IgD-negative memory B cell (primary cell): ENCODE data around the gene LMNTD2. TPM values are rescaled to one million over a fixed set of nuclear protein-coding genes. Genes with fewer than 3 reads are reported as not detected.

Experiments
- H3K27ac Mint-ChIP-seq, 3 donors: one replicate each; pipeline ENCODE4 v1.8.0; 2020 to 2022; ENCODE audit warnings: mild to moderate bottlenecking in 3 of 3, mixed read lengths in 3 of 3, moderate library complexity in 1 of 3
- H3K27me3 Mint-ChIP-seq: one replicate; pipeline ENCODE4 v1.8.0; 2021; ENCODE audit warnings: mixed read lengths
- H3K36me3 Mint-ChIP-seq: one replicate; pipeline ENCODE4 v1.8.0; 2020; ENCODE audit warnings: mild to moderate bottlenecking, mixed read lengths
- H3K4me1 Mint-ChIP-seq, 3 donors: one replicate each; pipeline ENCODE4 v1.8.0; 2020 to 2022; ENCODE audit warnings: mixed read lengths in 3 of 3, mild to moderate bottlenecking in 1 of 3
- H3K4me3 Mint-ChIP-seq, 4 donors: one replicate each; pipeline ENCODE4 v1.8.0; 2020 to 2022; ENCODE audit warnings: mild to moderate bottlenecking in 4 of 4, mixed read lengths in 4 of 4, moderate library complexity in 3 of 4
- H3K9me3 Mint-ChIP-seq, 3 donors: one replicate each; pipeline ENCODE4 v1.8.0; 2020 to 2021; ENCODE audit warnings: mixed read lengths in 3 of 3, mild to moderate bottlenecking in 1 of 3
- polyA plus RNA-seq: library from polyadenylated mRNA; unstranded; fragments of 300-500 nt; fragmentation: Illumina TruSeq; gene quantifications from one replicate; pipeline ENCODE4 v1.2.3, GENCODE V29; 2021

LMNTD2 gene
- polyA plus RNA-seq, 1 donor from 2014 or later = 3.8 TPM

DNA sequence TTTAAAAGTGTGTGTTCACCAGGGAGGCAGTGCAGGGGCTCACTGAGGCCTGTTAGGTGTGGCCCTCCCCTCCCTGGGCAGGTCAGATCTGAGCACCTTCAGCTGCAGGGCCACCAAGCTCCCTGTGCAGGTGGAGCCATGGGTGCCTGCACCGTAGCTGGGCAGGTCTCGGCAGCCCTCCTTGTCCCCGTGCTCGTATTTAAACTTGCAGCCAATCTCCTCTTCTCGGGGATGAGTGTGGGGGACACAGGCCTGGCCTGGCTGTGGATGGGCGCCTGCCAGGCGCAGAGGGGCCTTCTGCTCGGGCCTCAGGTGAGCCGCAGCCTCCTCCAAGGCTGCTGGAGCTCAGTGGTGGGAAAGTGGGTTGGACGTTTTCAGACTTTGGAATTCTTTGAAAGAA is 34.9 kb upstream of the LMNTD2 start:
- no peak overlapping the region for H3K27ac Mint-ChIP-seq
- peaks cover 4% of the 10 kb centered on the region for H3K36me3 Mint-ChIP-seq

DNA sequence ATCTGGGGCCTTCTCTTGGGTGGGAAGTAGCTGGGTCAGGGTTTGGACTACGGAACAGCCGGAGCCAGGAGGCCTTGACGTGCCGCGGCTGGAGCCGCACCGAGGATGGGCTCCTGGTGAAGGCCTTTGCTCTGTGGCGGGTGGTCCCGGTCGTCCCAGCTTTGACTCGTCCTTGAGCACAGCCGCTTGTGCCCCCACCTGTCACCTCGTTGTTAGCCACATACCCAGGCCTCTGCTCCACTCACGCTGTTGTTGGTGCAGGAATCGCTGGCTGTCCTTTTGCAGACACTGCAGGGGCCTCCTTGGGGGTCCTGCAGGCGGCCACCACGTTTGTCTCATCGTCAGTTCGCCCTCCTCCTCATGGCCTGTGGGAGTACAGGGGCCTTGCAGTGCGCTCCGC is 32.8 kb upstream of the LMNTD2 start:
- H3K4me3 Mint-ChIP-seq = no peak overlapping the region
- H3K9me3 Mint-ChIP-seq = no peaks in the 10 kb centered on the region
- H3K36me3 Mint-ChIP-seq = peaks cover 4% of the 10 kb centered on the region
- H3K4me1 Mint-ChIP-seq = no peaks in the 10 kb centered on the region
- no peaks in the 10 kb centered on the region for H3K27me3 Mint-ChIP-seq
- H3K27ac Mint-ChIP-seq = peak overlapping the region in 1 of 3 donors; percentile 43

More for the DNA sequence above, 34.9 kb upstream of the LMNTD2 start:
- Mint-ChIP-seq H3K4me1 (no peaks in the 10 kb centered on the region), H3K9me3 (no peaks in the 10 kb centered on the region), H3K4me3 (no peak overlapping the region), H3K27me3 (no peaks in the 10 kb centered on the region)

DNA sequence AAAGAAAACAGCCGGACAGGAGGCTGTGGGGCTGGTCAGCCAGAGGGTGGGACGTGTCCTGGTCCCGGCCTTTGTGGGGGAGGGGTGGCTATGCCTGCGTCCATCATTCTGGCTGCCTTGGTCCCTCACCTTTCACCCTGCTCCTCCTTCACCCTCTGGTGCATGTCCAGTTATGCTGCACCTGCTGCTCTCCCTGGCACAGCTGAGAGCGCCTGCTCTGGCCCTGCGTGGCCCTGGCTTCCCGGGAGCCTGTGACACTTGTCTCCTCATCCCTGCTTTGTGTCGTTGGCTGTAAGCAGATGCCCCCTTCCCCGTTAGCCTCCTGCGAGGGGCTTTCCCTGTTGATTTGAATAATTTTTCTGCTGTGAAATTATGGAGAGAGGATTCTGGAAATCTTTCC is 32.4 kb upstream of the LMNTD2 start:
- Mint-ChIP-seq H3K9me3 (no peaks in the 10 kb centered on the region), H3K36me3 (peaks cover 4% of the 10 kb centered on the region), H3K27ac (no peak overlapping the region), H3K4me1 (no peaks in the 10 kb centered on the region), H3K27me3 (no peaks in the 10 kb centered on the region), H3K4me3 (no peak overlapping the region)

DNA sequence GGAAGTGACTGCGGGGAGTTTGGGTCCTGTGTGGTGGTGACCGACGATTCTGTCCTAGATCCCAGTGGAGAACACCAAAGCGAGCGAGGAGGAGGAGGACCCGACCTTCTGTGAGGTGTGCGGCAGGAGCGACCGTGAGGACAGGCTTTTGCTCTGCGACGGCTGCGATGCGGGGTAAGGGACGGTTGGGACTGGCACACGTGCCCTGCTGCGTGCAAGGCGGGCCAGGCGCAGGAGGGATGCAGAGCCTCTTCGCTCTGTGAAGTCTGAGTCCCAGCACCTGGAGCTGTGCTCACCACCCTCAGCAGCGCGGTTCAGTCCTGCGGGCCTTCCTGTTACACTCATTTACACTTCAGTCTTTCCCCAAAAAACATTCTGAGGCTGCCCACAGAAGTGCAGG is 32.0 kb upstream of the LMNTD2 start:
- Mint-ChIP-seq H3K4me3 (peak overlapping the region in 1 of 4 donors; percentile 63), H3K36me3 (peaks cover 4% of the 10 kb centered on the region), H3K4me1 (no peaks in the 10 kb centered on the region), H3K9me3 (no peaks in the 10 kb centered on the region), H3K27ac (peak overlapping the region in 1 of 3 donors; percentile 14), H3K27me3 (no peaks in the 10 kb centered on the region)

DNA sequence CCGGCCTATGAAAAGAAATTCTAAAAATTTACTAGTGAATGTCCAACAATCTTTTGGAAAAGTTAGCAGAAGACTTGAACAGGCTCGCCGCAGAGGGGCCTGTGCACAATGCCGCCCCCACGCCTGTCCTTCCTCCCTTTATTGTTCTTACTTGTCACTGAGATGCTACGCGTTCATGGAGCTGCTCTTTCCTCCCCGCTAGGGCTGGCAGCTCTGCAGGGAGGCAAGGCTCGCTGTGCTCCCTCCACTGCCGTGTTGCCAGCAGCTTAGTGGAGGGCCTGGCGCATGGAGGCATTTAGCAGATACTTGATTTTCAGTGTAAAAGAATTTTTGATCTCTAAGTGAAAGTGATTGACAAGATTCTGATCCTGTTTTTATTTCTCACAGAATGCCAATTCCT is 30.5 kb upstream of the LMNTD2 start:
- Mint-ChIP-seq H3K27me3 (no peaks in the 10 kb centered on the region), H3K36me3 (peaks cover 4% of the 10 kb centered on the region), H3K9me3 (no peaks in the 10 kb centered on the region), H3K4me3 (no peak overlapping the region), H3K27ac (peak overlapping the region in 1 of 3 donors; percentile 32), H3K4me1 (no peaks in the 10 kb centered on the region)

DNA sequence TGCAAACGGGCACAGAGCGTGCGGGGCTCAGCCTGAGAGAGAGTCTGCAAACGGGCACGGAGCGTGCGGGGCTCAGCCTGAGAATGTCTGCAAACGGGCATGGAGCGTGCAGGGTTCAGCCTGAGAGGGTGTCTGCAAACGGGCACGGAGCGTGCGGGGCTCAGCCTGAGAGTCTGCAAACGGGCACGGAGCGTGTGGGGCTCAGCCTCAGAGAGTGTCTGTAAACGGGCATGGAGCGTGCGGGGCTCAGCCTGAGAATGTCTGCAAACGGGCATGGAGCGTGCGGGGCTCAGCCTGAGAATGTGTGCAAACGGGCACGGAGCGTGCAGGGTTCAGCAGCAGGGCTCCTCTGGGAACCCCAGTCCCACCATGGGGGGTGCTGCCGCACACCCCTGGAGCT is 29.3 kb upstream of the LMNTD2 start:
- Mint-ChIP-seq H3K36me3 (peaks cover 3% of the 10 kb centered on the region), H3K27ac (no peak overlapping the region), H3K27me3 (no peaks in the 10 kb centered on the region), H3K9me3 (no peaks in the 10 kb centered on the region), H3K4me3 (no peak overlapping the region), H3K4me1 (no peaks in the 10 kb centered on the region)

DNA sequence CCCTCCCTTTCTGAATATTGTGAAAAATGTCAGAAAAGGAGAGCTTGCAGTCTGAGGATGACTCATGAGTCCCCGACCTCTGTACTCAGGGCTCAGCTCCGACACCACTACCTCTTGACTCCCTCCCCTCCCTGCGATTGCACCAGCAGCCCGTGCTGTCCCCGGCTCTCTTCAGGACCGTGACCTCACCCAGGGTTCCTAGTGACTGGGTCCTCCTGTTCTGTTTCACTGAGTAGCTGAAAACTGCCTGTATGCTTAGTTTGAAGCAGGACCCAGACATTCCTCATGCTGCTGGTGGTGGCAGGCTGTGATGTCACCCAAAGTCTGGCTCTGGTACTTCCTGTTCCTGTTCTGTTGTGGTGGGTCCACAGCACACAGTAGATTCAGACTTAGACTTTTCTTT is 27.4 kb upstream of the LMNTD2 start:
- no peaks in the 10 kb centered on the region for H3K36me3 Mint-ChIP-seq
- H3K27ac Mint-ChIP-seq = peak overlapping the region in 2 of 3 donors; percentile 63 to 78

DNA sequence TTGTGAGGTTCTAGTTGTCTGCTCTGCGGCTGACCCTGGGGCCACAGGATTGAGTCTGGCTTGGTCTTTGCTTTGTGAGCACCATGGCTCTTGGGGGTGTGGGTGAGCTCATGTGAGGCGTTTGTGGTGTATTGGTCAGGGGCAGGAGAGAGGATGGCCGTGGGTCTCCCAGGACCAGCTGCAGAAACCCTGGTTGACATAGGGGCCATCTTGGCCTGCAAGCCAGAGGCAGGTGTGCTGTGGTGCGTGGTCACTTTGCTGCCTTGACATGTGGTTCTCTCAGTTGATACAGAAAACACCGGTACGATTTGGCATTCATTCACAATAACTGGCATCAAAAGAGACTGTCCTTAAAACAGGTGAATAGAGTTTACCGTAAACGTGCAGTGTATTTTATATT is 27.0 kb upstream of the LMNTD2 start:
- Mint-ChIP-seq H3K27me3 (no peaks in the 10 kb centered on the region), H3K36me3 (no peaks in the 10 kb centered on the region), H3K27ac (peak overlapping the region in 1 of 3 donors; percentile 78), H3K4me3 (peak overlapping the region in 1 of 4 donors; percentile 29), H3K9me3 (no peaks in the 10 kb centered on the region), H3K4me1 (no peaks in the 10 kb centered on the region)

More for the DNA sequence above, 27.4 kb upstream of the LMNTD2 start:
- H3K27me3 Mint-ChIP-seq = no peaks in the 10 kb centered on the region
- H3K9me3 Mint-ChIP-seq = no peaks in the 10 kb centered on the region
- no peaks in the 10 kb centered on the region for H3K4me1 Mint-ChIP-seq
- peak overlapping the region in 1 of 4 donors; percentile 53 for H3K4me3 Mint-ChIP-seq

DNA sequence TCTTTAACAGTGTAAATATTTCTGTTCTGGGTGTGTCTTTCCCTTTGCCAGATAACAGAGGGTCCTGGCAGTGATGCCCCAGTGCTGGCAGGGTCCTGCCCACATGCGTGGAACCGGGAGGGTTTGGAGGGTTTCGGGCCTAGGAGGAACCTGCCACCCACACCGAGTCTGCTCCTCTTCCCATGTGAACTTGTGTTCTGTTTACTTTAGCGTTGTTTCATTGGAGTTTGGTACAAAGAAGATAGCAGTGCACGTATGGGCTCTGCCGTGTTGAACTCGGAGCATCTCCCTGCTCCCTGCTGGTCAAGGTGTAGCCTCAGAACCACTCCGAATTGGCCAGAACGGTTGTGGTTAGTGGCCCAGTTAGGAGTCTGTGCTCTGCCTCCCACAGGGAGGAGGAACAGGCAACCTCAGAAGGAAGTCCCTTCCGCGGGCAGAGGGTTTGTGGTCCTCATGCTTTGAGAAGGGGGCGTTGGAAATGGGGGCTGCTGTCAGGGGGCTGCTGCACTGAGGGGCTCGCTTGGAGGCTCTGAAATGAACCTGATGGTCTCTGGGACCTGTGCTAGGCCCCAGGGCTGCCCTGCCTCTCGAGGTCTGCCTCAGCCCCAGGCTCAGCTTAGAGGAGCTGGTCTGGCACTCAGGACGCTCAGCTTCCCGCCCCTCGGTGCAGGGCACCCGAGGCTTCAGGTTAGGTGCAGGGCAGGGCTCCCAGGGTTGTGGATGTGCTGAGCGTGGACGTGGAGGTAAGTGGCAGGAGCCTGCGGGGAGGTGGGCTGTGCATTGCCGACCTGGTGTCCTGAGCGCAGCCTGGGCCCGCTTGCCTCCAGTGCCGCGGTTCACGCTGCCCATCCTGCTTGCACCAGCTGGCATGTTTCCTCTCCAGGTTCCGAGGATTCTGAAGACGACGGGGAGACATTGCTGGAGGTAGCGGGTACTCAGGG is 26.1 kb upstream of the LMNTD2 start:
- no peak overlapping the region for H3K27ac Mint-ChIP-seq
- no peaks in the 10 kb centered on the region for H3K9me3 Mint-ChIP-seq
- H3K4me1 Mint-ChIP-seq = peaks cover 0 to 2% (median 1%) of the 10 kb centered on the region in 3 donors
- no peak overlapping the region for H3K4me3 Mint-ChIP-seq
- no peaks in the 10 kb centered on the region for H3K36me3 Mint-ChIP-seq
- H3K27me3 Mint-ChIP-seq = no peaks in the 10 kb centered on the region

DNA sequence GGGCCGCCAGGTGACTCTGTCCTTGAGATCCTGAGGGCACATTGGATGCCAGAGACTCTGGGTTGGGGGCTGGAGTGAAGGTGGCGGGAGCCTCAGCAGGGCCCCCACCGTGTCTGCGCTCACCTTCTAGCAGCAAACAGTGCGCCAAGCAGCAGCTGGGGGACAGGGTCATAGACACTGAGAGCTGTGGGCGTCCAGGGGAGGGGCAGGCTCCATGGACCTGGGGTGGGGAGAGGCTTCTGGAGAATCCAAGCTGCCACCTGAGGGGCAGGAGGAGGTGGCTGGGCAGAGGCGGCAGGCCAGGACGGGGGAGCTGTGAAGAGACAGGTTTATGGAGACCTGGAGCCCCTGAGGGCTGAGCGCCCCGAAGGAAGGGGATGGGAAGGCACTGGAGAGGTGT is 23.7 kb upstream of the LMNTD2 start:
- H3K4me3 Mint-ChIP-seq = peak overlapping the region in 1 of 4 donors; percentile 32
- no peaks in the 10 kb centered on the region for H3K36me3 Mint-ChIP-seq
- H3K27ac Mint-ChIP-seq = peak overlapping the region in 1 of 3 donors; percentile 39
- peaks cover 7 to 14% (median 9%) of the 10 kb centered on the region in 3 donors for H3K4me1 Mint-ChIP-seq
- H3K27me3 Mint-ChIP-seq = no peaks in the 10 kb centered on the region
- no peaks in the 10 kb centered on the region for H3K9me3 Mint-ChIP-seq

DNA sequence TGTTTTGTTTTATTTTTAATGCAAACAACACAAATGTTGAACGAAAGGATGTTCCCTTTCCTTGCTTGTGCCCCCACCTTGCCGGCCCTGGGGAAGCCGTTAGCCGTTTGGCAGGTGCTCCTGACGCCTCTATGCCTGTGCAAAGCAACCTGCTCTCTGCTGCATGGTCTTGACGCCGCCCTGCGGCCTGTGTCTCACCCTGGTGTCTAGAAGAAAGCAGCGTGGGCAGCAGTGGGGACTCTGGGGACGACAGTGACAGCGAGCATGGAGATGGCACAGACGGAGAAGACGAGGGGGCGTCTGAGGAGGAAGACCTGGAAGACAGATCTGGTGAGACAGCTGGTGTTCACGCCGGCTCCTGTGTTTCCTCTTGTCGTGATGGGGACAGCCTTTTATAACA is 21.2 kb upstream of the LMNTD2 start:
- Mint-ChIP-seq H3K4me3 (no peak overlapping the region), H3K9me3 (no peaks in the 10 kb centered on the region), H3K4me1 (peaks cover 15 to 28% (median 21%) of the 10 kb centered on the region in 3 donors), H3K27ac (peak overlapping the region in 2 of 3 donors; percentile 36 to 43), H3K36me3 (no peaks in the 10 kb centered on the region), H3K27me3 (no peaks in the 10 kb centered on the region)

DNA sequence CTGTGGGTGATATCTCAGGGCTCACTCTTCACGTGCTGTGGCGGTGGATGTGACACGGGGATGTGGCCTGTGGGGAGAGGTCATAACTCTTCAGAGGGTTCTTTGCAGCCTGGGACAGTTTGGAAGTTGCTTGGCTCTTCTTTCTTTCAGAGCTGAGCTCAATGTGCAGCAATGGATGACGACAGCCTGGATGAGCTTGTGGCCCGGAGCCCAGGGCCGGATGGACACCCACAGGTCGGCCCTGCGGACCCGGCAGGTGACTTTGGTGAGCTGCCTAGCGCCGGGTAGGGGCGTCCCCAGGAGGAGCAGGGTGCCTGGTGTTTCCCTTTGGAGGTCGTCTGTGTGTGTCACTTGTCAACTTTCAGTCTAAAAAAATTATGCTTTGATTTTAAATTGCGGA is 20.8 kb upstream of the LMNTD2 start:
- Mint-ChIP-seq H3K27me3 (no peaks in the 10 kb centered on the region), H3K9me3 (no peaks in the 10 kb centered on the region), H3K36me3 (no peaks in the 10 kb centered on the region), H3K4me1 (peaks cover 15 to 28% (median 21%) of the 10 kb centered on the region in 3 donors), H3K4me3 (peak overlapping the region in 3 of 4 donors; percentile 24 to 60 (median 42)), H3K27ac (peak overlapping the region in 2 of 3 donors; percentile 36 to 43)

DNA sequence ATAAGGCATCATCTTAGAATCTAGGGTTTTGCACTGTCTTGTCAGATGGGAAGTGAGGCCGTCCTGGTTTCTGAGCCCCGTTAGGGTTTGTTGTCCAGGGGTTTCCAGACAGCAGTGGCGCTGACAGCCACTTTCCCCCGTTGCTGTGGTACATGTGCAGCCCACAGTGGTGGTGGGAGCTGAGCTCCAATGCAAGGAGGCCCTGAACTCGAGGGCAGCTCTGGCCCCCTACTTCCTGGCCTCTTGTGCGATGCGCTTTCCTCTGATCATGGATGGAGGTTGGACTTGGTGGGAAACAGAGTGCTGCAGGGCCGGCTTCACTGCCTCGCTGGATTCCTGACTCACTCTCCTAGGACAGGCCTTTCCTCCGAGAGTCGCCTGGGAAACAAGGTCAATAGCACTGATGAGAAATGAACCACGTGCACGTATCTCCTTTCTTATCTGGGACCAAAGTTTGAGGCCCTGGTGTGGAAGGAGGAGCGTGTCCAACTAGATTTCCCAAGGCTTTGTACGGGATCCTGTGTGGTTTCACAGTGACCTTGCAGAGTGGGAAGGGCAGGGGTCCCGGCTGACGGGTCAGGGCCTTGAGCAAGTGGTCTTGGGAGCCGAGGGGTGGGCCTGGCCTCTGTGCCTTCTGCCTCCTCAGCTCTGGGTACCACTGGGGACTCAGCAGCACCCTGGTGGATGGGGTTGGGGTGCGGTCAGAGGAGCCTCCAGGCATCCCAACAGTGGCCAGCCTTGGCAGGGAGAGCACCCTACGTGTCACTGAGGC is 19.5 kb upstream of the LMNTD2 start:
- H3K36me3 Mint-ChIP-seq = no peaks in the 10 kb centered on the region
- H3K27me3 Mint-ChIP-seq = peaks cover 2% of the 10 kb centered on the region
- peaks cover 0 to 2% (median 0%) of the 10 kb centered on the region in 3 donors for H3K9me3 Mint-ChIP-seq
- peak overlapping the region in 3 of 4 donors; percentile 60 to 94 (median 63) for H3K4me3 Mint-ChIP-seq
- H3K27ac Mint-ChIP-seq = peak overlapping the region in 1 of 3 donors; percentile 87
- H3K4me1 Mint-ChIP-seq = peaks cover 20 to 30% (median 22%) of the 10 kb centered on the region in 3 donors

DNA sequence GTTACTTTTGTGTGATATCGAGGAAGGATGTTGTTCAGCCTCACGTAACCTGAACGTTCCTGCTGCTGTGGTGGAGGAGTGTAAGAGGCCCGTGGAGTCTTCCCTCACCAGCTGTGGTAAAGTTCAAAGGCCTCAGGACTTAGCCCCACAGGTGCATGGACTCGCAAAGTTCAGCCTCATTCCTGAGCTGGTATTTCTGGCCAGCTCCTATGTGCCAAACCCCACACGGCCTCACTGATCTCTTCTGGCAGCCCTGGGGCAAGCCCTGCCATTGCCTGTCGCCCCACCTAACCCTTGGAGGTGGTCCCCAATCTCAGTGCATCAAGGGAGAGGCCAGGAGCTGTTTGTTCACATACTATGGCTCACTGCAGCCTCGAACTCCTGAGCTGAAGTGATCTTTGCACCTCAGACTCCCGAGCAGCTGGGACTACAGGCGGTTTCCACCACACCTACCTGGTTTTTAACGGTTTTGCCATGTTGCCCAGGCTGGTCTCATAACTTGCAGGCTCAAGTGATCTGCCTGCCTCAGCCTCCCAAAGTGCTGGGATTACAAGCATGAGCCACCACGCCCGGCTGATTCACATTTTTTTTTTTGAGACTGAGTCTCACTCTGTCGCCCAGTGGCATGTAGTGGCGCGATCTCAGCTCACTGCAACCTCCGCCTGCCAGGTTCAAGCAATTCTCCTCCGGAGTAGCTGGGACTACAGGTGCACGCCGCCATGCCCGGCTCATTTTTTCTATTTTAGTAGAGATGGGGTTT is 17.9 kb upstream of the LMNTD2 start:
- Mint-ChIP-seq H3K4me1 (peaks cover 20 to 33% (median 25%) of the 10 kb centered on the region in 3 donors), H3K27ac (peak overlapping the region in 1 of 3 donors; percentile 70), H3K9me3 (peaks cover 0 to 2% (median 0%) of the 10 kb centered on the region in 3 donors), H3K36me3 (no peaks in the 10 kb centered on the region), H3K27me3 (peaks cover 13% of the 10 kb centered on the region), H3K4me3 (peak overlapping the region; percentile 63 to 94 (median 84))
